ENCODE results near the gene MAP10. TPM values are rescaled to one million over a fixed set of nuclear protein-coding genes. Genes with fewer than 3 reads are reported as not detected.

MAP10 gene
- total RNA-seq, 2 donors from 2014 or later: 1.2 to 1.5 TPM

Other genes starting within 250 kb of the MAP10 start
- 10 to 100 TPM in 1 of 2 donors, 1 to 10 TPM in 1; 2.9 to 19.1 TPM for gene SIPA1L2, start 175.3 kb upstream of the MAP10 start, total RNA-seq
- 10 to 100 TPM; 40.9 to 53.0 TPM for gene NTPCR, start 145.2 kb downstream of the MAP10 start, total RNA-seq